HL-60/S4 treated with retinoic acid at 250 ng/mL for 4 days and 3 days (cell line): ENCODE data around the gene SLC4A4.
"Not testable (repeated sequence)": the region's sequence is repeated elsewhere in the genome, so short reads cannot be mapped to it uniquely, and the experiment has no call there.

Source experiments
- in situ Hi-C: fragments of 300-500 bp; cut with MboI; formaldehyde crosslinking; loops from 2 replicates; pipeline ENCODE4 v1.7.0; 2022; ENCODE audit warnings: low sequenced_read_pairs

Gene SLC4A4

GRCh38 chr4:71406459-71406963, 67.7 kb downstream of the SLC4A4 start:
- in situ Hi-C loops, result no loop called here

GRCh38 chr4:71408961-71409360, 70.1 kb downstream of the SLC4A4 start:
- in situ Hi-C loops, result not testable (repeated sequence)

- in situ Hi-C loops, result no loop called here
Observed at GRCh38 chr4:71411981-71412380, 73.2 kb downstream of the SLC4A4 start.

GRCh38 chr4:71415491-71415890, 76.7 kb downstream of the SLC4A4 start:
- in situ Hi-C loops, result no loop called here

- in situ Hi-C loops, result no loop called here
Observed at GRCh38 chr4:71417150-71417549, 78.3 kb downstream of the SLC4A4 start.

- in situ Hi-C loops, result no loop called here
Observed at GRCh38 chr4:71426381-71427042, 87.7 kb downstream of the SLC4A4 start.

- in situ Hi-C loops, result no loop called here
Observed at GRCh38 chr4:71429106-71429505, 90.3 kb downstream of the SLC4A4 start.

GRCh38 chr4:71429962-71430361, 91.1 kb downstream of the SLC4A4 start:
- in situ Hi-C loops, result no loop called here

GRCh38 chr4:71430609-71431008, 91.8 kb downstream of the SLC4A4 start:
- in situ Hi-C loops, result no loop called here

- in situ Hi-C loops, result no loop called here
Observed at GRCh38 chr4:71440612-71441011, 101.8 kb downstream of the SLC4A4 start.

- in situ Hi-C loops, result no loop called here
Observed at GRCh38 chr4:71441186-71442169, 102.7 kb downstream of the SLC4A4 start.

- in situ Hi-C loops, result no loop called here
Observed at GRCh38 chr4:71442336-71442735, 103.5 kb downstream of the SLC4A4 start.

- in situ Hi-C loops, result no loop called here
Observed at GRCh38 chr4:71444395-71444794, 105.6 kb downstream of the SLC4A4 start.

GRCh38 chr4:71445811-71446210, 107.0 kb downstream of the SLC4A4 start:
- in situ Hi-C loops, result no loop called here

- in situ Hi-C loops, result no loop called here
Observed at GRCh38 chr4:71446479-71447081, 107.8 kb downstream of the SLC4A4 start.

GRCh38 chr4:71449040-71449439, 110.2 kb downstream of the SLC4A4 start:
- in situ Hi-C loops, result no loop called here

- in situ Hi-C loops, result no loop called here
Observed at GRCh38 chr4:71449878-71450277, 111.1 kb downstream of the SLC4A4 start.

GRCh38 chr4:71453531-71453930, 114.7 kb downstream of the SLC4A4 start:
- in situ Hi-C loops, result no loop called here

GRCh38 chr4:71456841-71457240, 118.0 kb downstream of the SLC4A4 start:
- in situ Hi-C loops, result no loop called here

GRCh38 chr4:71460371-71460770, 121.6 kb downstream of the SLC4A4 start:
- in situ Hi-C loops, result no loop called here

- in situ Hi-C loops, result no loop called here
Observed at GRCh38 chr4:71461422-71461821, 122.6 kb downstream of the SLC4A4 start.
